NOMO-1 (cell line): Measurements from ENCODE around the gene HPSE.
A peak's percentile ranks its signal among the peaks of the same experiment; 100 is the strongest.

Source experiments
- DNase-seq, 2 experiments: peaks; one replicate each; lab custom pipeline; 2025; ENCODE audit not compliant: unreplicated experiment in 2 of 2; lab: John Stamatoyannopoulos, UW

Gene HPSE

GRCh38 chr4:83334425-83335241, at the start of gene HPSE:
Gene HPSE, minus strand, starts transcription at chr4:83334848. Its CDS starts 66 bp downstream, at chr4:83334782.
- DNase-seq: peak; percentile 56 to 64

GRCh38 chr4:83382850-83383249, 48.2 kb upstream of the HPSE start:
- no peak for DNase-seq

- no peak for DNase-seq
Measured at GRCh38 chr4:83381173-83381572, 46.5 kb upstream of the HPSE start.

DNA sequence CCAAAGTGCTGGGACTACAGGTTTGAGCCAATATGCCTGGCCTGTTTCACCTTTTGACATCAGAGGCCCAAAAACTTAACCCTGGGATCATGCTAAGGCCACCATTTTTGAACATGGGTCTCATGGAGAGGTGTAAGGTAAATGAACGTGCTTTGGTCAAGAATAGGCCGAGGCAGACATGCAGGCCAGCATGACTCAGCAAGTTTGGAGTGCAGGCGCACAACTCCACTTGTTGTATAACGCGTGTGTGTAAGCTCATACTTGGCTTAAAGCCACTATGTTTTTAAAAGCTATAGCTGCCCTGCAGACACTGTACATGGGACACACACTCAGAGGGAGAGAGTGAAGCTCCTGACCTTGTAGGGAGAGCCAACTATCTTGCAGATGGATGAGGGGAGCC, 43.8 kb upstream of the HPSE start:
- no peak for DNase-seq

- no peak for DNase-seq
Measured at GRCh38 chr4:83372931-83373330, 38.3 kb upstream of the HPSE start.

GRCh38 chr4:83371936-83372335, 37.3 kb upstream of the HPSE start:
- DNase-seq: no peak

- DNase-seq: no peak
Measured at GRCh38 chr4:83371235-83371634, 36.6 kb upstream of the HPSE start.

GRCh38 chr4:83370640-83370906, 35.9 kb upstream of the HPSE start:
- no peak for DNase-seq

DNA sequence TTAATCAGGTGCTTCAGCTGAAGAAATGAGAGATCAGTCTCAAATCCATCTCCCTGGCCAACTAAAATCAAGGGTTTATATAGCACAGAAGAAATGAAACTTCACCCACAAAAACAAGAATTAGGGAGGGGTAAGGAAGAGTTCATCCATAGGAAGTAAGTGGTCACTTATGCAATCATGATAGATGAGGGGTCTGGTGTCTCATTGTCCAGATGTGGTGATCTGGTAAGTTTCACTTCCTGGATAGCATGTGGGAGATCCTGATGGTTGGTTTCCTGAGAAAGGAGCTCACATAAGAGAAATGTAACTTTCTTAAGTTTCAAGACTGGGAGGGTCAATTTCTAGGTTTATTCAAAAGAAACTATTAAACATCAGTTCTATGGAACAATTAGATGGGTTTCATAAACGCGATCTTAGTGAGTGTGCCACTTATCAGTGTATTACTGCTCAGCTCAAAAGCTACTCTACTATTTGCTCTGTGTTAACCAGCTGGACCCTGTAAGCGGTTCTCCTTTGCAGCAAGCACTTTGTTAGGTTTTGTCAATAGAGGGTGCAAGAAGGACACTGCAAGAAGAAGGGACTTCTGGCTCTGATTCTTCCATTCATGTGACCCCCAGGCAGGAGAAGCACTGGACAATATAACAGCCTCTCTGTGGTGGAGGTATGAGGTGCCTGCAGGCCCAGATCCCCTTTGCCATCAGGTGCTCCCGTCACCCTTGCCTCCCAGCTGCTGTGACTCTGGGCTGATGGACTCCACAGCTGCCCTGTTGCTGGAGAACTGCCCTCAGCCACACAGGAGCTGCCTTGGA, 35.4 kb upstream of the HPSE start:
- DNase-seq: peak; percentile 91 to 97

GRCh38 chr4:83364312-83364711, 29.7 kb upstream of the HPSE start:
- DNase-seq: no peak

DNA sequence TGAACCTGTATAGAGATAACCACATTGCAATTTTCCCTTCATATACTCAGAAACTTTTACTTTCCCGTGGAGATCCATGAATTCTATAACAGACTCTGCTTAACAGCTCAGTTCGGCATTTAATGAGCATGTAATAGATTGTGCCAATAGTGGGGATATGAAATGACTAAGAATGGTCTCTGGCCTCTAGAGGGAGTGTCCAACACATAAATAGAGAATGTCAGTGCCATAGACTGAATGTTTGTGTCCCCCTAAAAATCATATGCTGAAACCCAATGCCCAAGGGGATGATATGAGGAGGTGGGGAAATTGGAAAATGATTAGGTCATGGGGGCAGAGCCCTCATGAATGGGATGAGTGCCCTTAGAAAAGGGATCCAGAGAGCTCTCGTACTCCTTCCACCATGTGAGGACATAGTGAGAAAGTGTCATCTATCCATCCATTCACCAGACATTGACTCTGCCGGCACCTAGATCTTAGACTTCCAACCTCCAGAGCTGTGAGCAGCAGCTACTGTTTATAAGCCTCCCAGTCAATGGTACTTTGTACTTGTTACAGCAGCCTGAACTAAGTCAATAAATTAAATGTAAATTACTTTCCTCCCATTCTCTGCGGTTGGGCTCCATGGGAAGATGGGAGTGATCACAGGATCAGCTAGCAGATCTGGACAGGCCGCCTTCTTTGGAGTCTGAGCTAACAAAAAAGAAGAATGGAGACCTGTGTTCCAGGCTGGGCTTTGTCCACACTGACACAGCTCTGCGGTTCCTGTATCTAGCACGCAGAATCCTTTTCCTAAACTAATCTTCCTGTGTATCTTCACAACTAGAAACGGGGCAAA, 28.1 kb upstream of the HPSE start:
- peak in 1 of 2 experiments; percentile 51 for DNase-seq

DNA sequence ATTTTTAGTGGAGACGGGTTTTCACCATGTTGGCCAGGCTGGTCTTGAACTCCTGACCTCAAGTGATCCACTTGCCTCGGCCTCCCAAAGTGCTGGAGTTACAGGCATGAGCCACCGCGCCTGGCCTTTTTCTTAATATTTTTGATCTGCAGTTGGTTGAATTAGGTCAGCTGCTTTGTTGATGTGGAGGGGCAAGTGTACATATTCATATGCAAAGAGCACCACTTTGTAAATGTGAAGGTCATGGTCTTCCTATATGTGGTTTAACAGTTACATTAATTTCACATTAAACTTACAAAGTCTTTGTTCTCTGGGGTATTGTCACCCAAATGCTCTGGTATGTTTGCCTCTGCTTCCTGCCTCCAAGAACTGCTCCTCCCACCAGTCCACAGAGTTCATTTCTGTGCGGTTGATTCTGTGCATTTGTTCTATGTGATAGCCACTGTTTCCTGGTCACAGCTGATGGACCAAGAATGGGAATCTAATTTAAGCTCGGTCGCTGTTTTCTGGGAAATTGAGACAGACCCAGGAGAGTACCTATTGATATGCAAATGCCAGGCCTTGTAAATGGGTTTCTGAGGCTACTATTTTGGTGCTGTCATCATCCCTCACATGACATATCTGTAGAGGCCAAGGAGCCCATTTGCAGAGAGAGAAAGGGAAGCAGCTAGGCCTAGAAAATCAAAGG, 26.9 kb upstream of the HPSE start:
- no peak for DNase-seq

GRCh38 chr4:83360018-83360417, 25.4 kb upstream of the HPSE start:
- no peak for DNase-seq

DNA sequence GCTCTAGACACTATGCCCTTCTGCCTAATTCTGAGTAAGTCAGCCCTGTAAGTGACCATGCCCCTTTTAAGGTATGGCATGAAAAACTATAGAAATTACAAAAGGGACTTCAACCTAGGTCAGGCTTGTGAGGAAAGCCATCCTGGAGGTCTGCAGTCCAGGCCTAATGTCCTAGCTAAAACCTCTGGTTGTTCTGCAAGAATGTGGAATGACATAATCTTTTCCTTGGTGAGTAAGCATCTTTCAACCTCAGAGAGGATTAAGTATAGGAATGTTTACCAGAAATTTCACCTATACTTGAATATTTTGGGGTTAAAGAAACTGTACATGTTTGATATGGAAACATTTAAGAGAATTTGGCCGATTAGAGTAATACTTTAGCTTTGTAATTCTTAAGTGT, 23.8 kb upstream of the HPSE start:
- no peak for DNase-seq

- DNase-seq: no peak
Measured at GRCh38 chr4:83356899-83357661, 22.4 kb upstream of the HPSE start.

DNA sequence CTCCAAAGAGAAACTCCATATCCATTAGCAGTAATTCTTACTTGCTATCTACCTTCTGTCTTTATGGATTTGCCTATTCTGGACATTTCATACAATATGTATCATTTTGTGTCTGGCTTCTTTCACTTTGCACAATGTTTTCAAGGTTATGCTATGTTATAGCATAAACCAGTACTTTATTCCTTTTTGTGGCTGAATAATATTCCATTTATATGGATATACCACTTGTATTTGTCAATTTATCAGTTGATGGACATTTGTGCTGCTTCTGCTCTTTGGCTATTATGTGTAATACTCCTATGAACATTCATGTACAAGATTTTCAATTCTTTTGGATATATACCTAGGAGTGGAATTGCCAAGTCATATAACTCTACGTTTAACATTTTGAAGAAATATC, 18.9 kb upstream of the HPSE start:
- DNase-seq: no peak

GRCh38 chr4:83348074-83348473, 13.4 kb upstream of the HPSE start:
- DNase-seq: no peak

GRCh38 chr4:83342476-83342875, 7.8 kb upstream of the HPSE start:
- DNase-seq: no peak

DNA sequence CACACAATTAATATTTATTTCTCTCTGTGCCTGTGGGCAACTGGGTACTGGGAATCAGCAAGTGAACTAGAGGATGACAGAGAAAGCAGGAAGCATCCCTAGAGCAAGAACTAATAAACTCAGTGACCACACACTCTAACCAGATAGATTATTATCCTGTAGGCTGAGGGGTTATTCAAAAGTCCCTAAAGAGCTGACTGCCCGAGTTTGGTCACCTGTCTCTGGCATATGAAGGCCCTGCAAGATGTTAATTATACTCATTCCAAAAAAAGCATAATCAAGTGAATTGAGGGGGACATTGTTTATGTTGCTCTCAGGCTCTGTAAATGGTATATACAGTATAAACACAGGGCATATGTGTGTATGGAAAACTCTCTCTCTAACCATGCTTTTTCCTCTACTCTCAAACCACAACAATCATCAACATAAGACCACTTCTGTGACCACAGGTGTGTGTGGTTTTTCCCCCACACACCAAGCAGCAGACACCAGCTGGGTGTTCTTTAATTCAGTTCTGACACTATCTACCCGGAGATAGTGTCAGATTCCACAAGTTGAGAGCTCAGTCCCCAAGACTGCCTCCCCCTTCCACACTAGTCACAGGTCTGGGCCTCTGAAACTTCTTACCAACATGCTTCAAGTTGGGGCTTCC, 6.2 kb upstream of the HPSE start:
- DNase-seq: no peak

- no peak for DNase-seq
Measured at GRCh38 chr4:83339573-83339972, 4.9 kb upstream of the HPSE start.
